Smooth muscle cell (in vitro differentiated cells): ENCODE measurements around the gene ZNF446. TPM values are rescaled to one million over a fixed set of nuclear protein-coding genes. Genes with fewer than 3 reads are reported as not detected.
A peak's percentile ranks its signal among the peaks of the same experiment; 100 is the strongest.
"Not testable (repeated sequence)": the region's sequence is repeated elsewhere in the genome, so short reads cannot be mapped to it uniquely, and the experiment has no call there.

Experiments
- DNase-seq: peaks from one replicate; lab custom pipeline; 2025; ENCODE audit not compliant: unreplicated experiment; lab: John Stamatoyannopoulos, UW
- H2AFZ ChIP-seq: fragments of 200-600 bp; sonication (generic); 2 replicates; pipeline ENCODE4 v1.6.0; 2016; ENCODE audit warnings: antibody characterized with exemption, low read depth, mild to moderate bottlenecking
- H3F3A ChIP-seq: fragments of 200-600 bp; sonication (generic); 2 replicates; pipeline ENCODE4 v1.6.0; 2017; ENCODE audit warnings: antibody characterized with exemption, low read depth
- H3K27ac ChIP-seq: fragments of 200-600 bp; sonication (generic); 2 replicates; pipeline ENCODE4 v1.5.1; 2016; ENCODE audit warnings: low read depth, mild to moderate bottlenecking
- H3K27me3 ChIP-seq: fragments of 200-600 bp; sonication (generic); 2 replicates; pipeline ENCODE4 v1.6.1; 2016; ENCODE audit warnings: low read depth, mild to moderate bottlenecking
- H3K36me3 ChIP-seq: fragments of 200-600 bp; sonication (generic); 2 replicates; pipeline ENCODE4 v1.5.1; 2016; ENCODE audit warnings: low read depth
- H3K4me1 ChIP-seq: fragments of 200-600 bp; sonication (generic); 2 replicates; pipeline ENCODE4 v1.5.1; 2016; ENCODE audit warnings: low read depth
- H3K4me2 ChIP-seq: fragments of 200-600 bp; sonication (generic); 2 replicates; pipeline ENCODE4 v1.6.0; 2016; ENCODE audit warnings: mild to moderate bottlenecking
- H3K4me3 ChIP-seq: fragments of 200-600 bp; sonication (generic); 2 replicates; pipeline ENCODE4 v1.5.1; 2016; ENCODE audit warnings: mild to moderate bottlenecking
- H3K79me2 ChIP-seq: fragments of 200-600 bp; sonication (generic); 2 replicates; pipeline ENCODE4 v1.6.0; 2016; ENCODE audit warnings: low read depth, mild to moderate bottlenecking
- H3K9ac ChIP-seq: fragments of 200-600 bp; sonication (generic); 2 replicates; pipeline ENCODE4 v1.6.0; 2016; ENCODE audit warnings: low read depth
- H3K9me3 ChIP-seq: fragments of 200-600 bp; sonication (generic); replicated peaks from 2 replicates; pipeline ENCODE4 v1.5.1; 2016; ENCODE audit warnings: low read depth
- H4K20me1 ChIP-seq: fragments of 200-600 bp; sonication (generic); 2 replicates; pipeline ENCODE4 v1.6.0; 2016; ENCODE audit warnings: low read depth
- CTCF ChIP-seq: fragments of 200-600 bp; sonication (generic); IDR thresholded peaks from 2 replicates; pipeline ENCODE4 v1.5.1; 2017; ENCODE audit warnings: borderline replicate concordance, mild to moderate bottlenecking, antibody characterized with exemption; ENCODE audit not compliant: insufficient read depth, poor library complexity, severe bottlenecking
- WGBS: methylation state at CpG from one replicate; pipeline ENCODE4 v1.1.7; 2016; ENCODE audit warnings: low lambda C conversion rate; 5-methylcytosine and 5-hydroxymethylcytosine counted together
- polyA plus RNA-seq: library from polyadenylated mRNA; unstranded; fragments of >200 nt; fragmentation: Nextera tagmentation; extraction: Ambion mirVana; gene quantifications from 2 replicates; pipeline ENCODE4 v1.2.1, GENCODE V29; 2016
- total RNA-seq: library from RNA; depleted of rRNA; stranded (reverse); fragments of >200 nt; gene quantifications from 2 replicates; pipeline ENCODE4 v1.2.3, GENCODE V29; 2014

The ZNF446 gene
- total and polyA plus RNA-seq, 2 experiments from 2014 or later = 9.0 to 9.5 TPM

GRCh38 chr19:58498316-58499020 lies 22.3 kb downstream of the ZNF446 start:
- peak overlapping the region; percentile 35 for H2AFZ ChIP-seq
- no peak overlapping the region for H3K27ac ChIP-seq
- peak overlapping the region; percentile 59 for H3K4me3 ChIP-seq
- peaks cover 4% of the 10 kb centered on the region for H3K4me1 ChIP-seq
- H3K27me3 ChIP-seq = no peaks in the 10 kb centered on the region
- DNase-seq = no peak
- WGBS = 59% methylated on average over 21 of the region's 22 CpGs
- H3K9me3 ChIP-seq = no peaks in the 10 kb centered on the region
- H3K9ac ChIP-seq = no peak overlapping the region
- H3K4me2 ChIP-seq = peak overlapping the region; percentile 86
- no peaks in the 10 kb centered on the region for H4K20me1 ChIP-seq
- no peaks in the 10 kb centered on the region for H3F3A ChIP-seq
- no peaks in the 10 kb centered on the region for H3K36me3 ChIP-seq
- no peaks in the 10 kb centered on the region for H3K79me2 ChIP-seq
- TF ChIP-seq CTCF = no peak

- peak; percentile 42 for TF ChIP-seq CTCF
- H3K9ac ChIP-seq = peak overlapping the region; percentile 51
Measured at GRCh38 chr19:58499021-58499927, 23.1 kb downstream of the ZNF446 start.

GRCh38 chr19:58500242-58500641 lies 24.1 kb downstream of the ZNF446 start:
- no peak for TF ChIP-seq CTCF
- H3K4me2 ChIP-seq = peak overlapping the region; percentile 85
- H3K79me2 ChIP-seq = no peaks in the 10 kb centered on the region
- no peaks in the 10 kb centered on the region for H3K36me3 ChIP-seq
- H3K9ac ChIP-seq = no peak overlapping the region
- no peaks in the 10 kb centered on the region for H3K9me3 ChIP-seq
- H3K27ac ChIP-seq = no peak overlapping the region
- WGBS = 96% methylated on average over 14 of the region's 14 CpGs
- H3F3A ChIP-seq = no peaks in the 10 kb centered on the region
- H3K4me1 ChIP-seq = peaks cover 4% of the 10 kb centered on the region
- H4K20me1 ChIP-seq = no peaks in the 10 kb centered on the region
- peak overlapping the region; percentile 59 for H3K4me3 ChIP-seq
- H2AFZ ChIP-seq = no peak overlapping the region
- no peaks in the 10 kb centered on the region for H3K27me3 ChIP-seq
- DNase-seq = no peak

More at GRCh38 chr19:58499021-58499927, 23.1 kb downstream of the ZNF446 start:
- no peaks in the 10 kb centered on the region for H3K27me3 ChIP-seq
- H3K27ac ChIP-seq = peak overlapping the region; percentile 46
- no peaks in the 10 kb centered on the region for H3K9me3 ChIP-seq
- peak overlapping the region; percentile 63 for H2AFZ ChIP-seq
- peaks cover 4% of the 10 kb centered on the region for H3K4me1 ChIP-seq
- H3K4me3 ChIP-seq = peak overlapping the region; percentile 59
- WGBS = 3% methylated on average over 48 of the region's 60 CpGs
- H3K4me2 ChIP-seq = peak overlapping the region; percentile 86
- no peaks in the 10 kb centered on the region for H4K20me1 ChIP-seq
- no peaks in the 10 kb centered on the region for H3K79me2 ChIP-seq
- no peaks in the 10 kb centered on the region for H3F3A ChIP-seq
- H3K36me3 ChIP-seq = no peaks in the 10 kb centered on the region
- peak; percentile 97 for DNase-seq

GRCh38 chr19:58507602-58508223 lies 31.6 kb downstream of the ZNF446 start:
- not testable (repeated sequence) for H3K4me2 ChIP-seq, H3K4me1 ChIP-seq, H3K27me3 ChIP-seq, H3K4me3 ChIP-seq, H3F3A ChIP-seq, H4K20me1 ChIP-seq, H3K27ac ChIP-seq, H3K9ac ChIP-seq, H3K36me3 ChIP-seq, DNase-seq, H2AFZ ChIP-seq, H3K79me2 ChIP-seq, H3K9me3 ChIP-seq
- 74% methylated on average over 8 of the region's 8 CpGs for whole genome bisulfite sequencing
